Liver (tissue), 9 donors: ENCODE measurements around the gene CYBA. TPM values are rescaled to one million over a fixed set of nuclear protein-coding genes. Genes with fewer than 3 reads are reported as not detected.

Experiments
- DNase-seq: peaks from one replicate; pipeline ENCODE4 v3.0.0-alpha.2; 2017; ENCODE audit warnings: low spot score
- H3K27ac ChIP-seq, 2 donors: one replicate each; pipeline ENCODE4 v1.7.0; 2013; ENCODE audit warnings: inconsistent platforms in 2 of 2, low read length in 2 of 2, control low read depth in 1 of 2, low read depth in 1 of 2, mild to moderate bottlenecking in 1 of 2
- H3K27me3 ChIP-seq, 4 donors: one replicate each; pipeline versions ENCODE4 v1.6.1 to v1.7.0; 2013; ENCODE audit warnings: low read length in 3 of 4, inconsistent platforms in 1 of 4, mild to moderate bottlenecking in 1 of 4, moderate library complexity in 1 of 4; ENCODE audit not compliant: control insufficient read depth in 4 of 4, insufficient read depth in 4 of 4
- H3K36me3 ChIP-seq, 4 donors: one replicate each; pipeline versions ENCODE4 v1.6.1 to v1.7.0; 2013; ENCODE audit warnings: low read length in 3 of 4, mild to moderate bottlenecking in 3 of 4, low read depth in 1 of 4, moderate library complexity in 1 of 4; ENCODE audit not compliant: control insufficient read depth in 4 of 4, insufficient read depth in 3 of 4
- H3K4me1 ChIP-seq, 4 donors: one replicate each; pipeline versions ENCODE4 v1.6.1 to v1.7.0; 2013; ENCODE audit warnings: low read length in 3 of 4, mild to moderate bottlenecking in 3 of 4, moderate library complexity in 1 of 4; ENCODE audit not compliant: control insufficient read depth in 4 of 4, insufficient read depth in 4 of 4
- H3K4me3 ChIP-seq, 3 donors: one replicate each; pipeline versions ENCODE4 v1.6.1 to v1.7.0; 2013; ENCODE audit warnings: low read length in 3 of 3, control low read depth in 1 of 3, low read depth in 1 of 3, mild to moderate bottlenecking in 1 of 3
- H3K9ac ChIP-seq, 2 donors: one replicate each; pipeline ENCODE4 v1.7.0; 2013; ENCODE audit warnings: low read length in 2 of 2, mild to moderate bottlenecking in 2 of 2, moderate library complexity in 2 of 2, control low read depth in 1 of 2, low read depth in 1 of 2
- H3K9me3 ChIP-seq, 4 donors: one replicate each; pipeline versions ENCODE4 v1.6.1 to v1.7.0; 2013; ENCODE audit warnings: low read length in 3 of 4; ENCODE audit not compliant: control insufficient read depth in 4 of 4
- ATF3 ChIP-seq: IDR thresholded peaks from 2 replicates; pipeline ENCODE4 v1.6.1; 2016; ENCODE audit warnings: antibody characterized with exemption
- EGR1 ChIP-seq, 2 donors: IDR thresholded peaks; 2 replicates each; pipeline ENCODE4 v1.6.1; 2016 to 2018; ENCODE audit warnings: antibody characterized with exemption in 2 of 2, low read depth in 2 of 2
- FOXA1 ChIP-seq: IDR thresholded peaks from 2 replicates; pipeline ENCODE4 v1.6.1; 2016; ENCODE audit warnings: antibody characterized with exemption
- HNF4A ChIP-seq, 2 donors: conservative IDR thresholded peaks; 2 replicates each; pipeline ENCODE4 v1.6.1; 2016; ENCODE audit warnings: antibody characterized with exemption in 2 of 2, mild to moderate bottlenecking in 2 of 2
- HNF4G ChIP-seq: IDR thresholded peaks from 2 replicates; pipeline ENCODE4 v1.6.1; 2016; ENCODE audit warnings: antibody characterized with exemption
- JUND ChIP-seq, 2 donors: IDR thresholded peaks; 2 replicates each; pipeline ENCODE4 v1.6.1; 2016; ENCODE audit warnings: antibody characterized with exemption in 2 of 2
- NR2F2 ChIP-seq: IDR thresholded peaks from 2 replicates; pipeline ENCODE4 v1.6.1; 2016; ENCODE audit warnings: antibody characterized with exemption
- RAD21 ChIP-seq, 2 donors: IDR thresholded peaks; 2 replicates each; pipeline ENCODE4 v1.6.1; 2016; ENCODE audit warnings: antibody characterized with exemption in 2 of 2, mild to moderate bottlenecking in 2 of 2
- REST ChIP-seq: IDR thresholded peaks from 2 replicates; pipeline ENCODE4 v1.6.1; 2016; ENCODE audit warnings: antibody characterized with exemption, mild to moderate bottlenecking
- SP1 ChIP-seq: IDR thresholded peaks from 2 replicates; pipeline ENCODE4 v1.6.1; 2018; ENCODE audit warnings: antibody characterized with exemption, mild to moderate bottlenecking
- TAF1 ChIP-seq: conservative IDR thresholded peaks from 2 replicates; pipeline ENCODE4 v1.6.1; 2016; ENCODE audit warnings: antibody characterized with exemption, mild to moderate bottlenecking
- YY1 ChIP-seq: IDR thresholded peaks from 2 replicates; pipeline ENCODE4 v1.6.1; 2016; ENCODE audit warnings: antibody characterized with exemption, mild to moderate bottlenecking
- ZBTB33 ChIP-seq: IDR thresholded peaks from 2 replicates; pipeline ENCODE4 v1.6.1; 2016; ENCODE audit warnings: antibody characterized with exemption
- WGBS: extraction: QIAGEN DNeasy Blood & Tissue Kit; methylation state at CpG from one replicate; pipeline ENCODE4 v1.1.7; 2013; 5-methylcytosine and 5-hydroxymethylcytosine counted together
- polyA plus RNA-seq, 2 donors: library from polyadenylated mRNA; stranded (reverse) in 1 of 2; unstranded in 1 of 2; fragments of 200-250 nt in 1 of 2; fragments of >200 nt in 1 of 2; fragmentation: Nextera tagmentation in 1 of 2; extraction: Ambion mirVana in 1 of 2; gene quantifications; one replicate each; pipeline versions ENCODE4 v1.2.1 to v1.2.3, GENCODE V29; 2013 to 2015
- total RNA-seq, 2 donors: library from RNA; depleted of rRNA; stranded (reverse); fragments of >200 nt; gene quantifications; one replicate each; pipeline ENCODE4 v1.2.3, GENCODE V29; 2014
- donor health status: healthy.
- donor health status: healthy.
- donor health status: healthy.
- donor health status: healthy.
- donor health status: healthy.

The CYBA gene
- total and polyA plus RNA-seq, 4 donors, result 39.0 to 217 (median 52.6) TPM

- no peak for TF ChIP-seq REST
- TF ChIP-seq JUND (IDR thresholded peaks at IDR 0.05), result no peak
- TF ChIP-seq EGR1 (IDR thresholded peaks at IDR 0.05; ENCODE audit: low read depth in 2 of 2), result no peak
- no peak for TF ChIP-seq NR2F2
- TF ChIP-seq HNF4G, result no peak
- TF ChIP-seq RAD21 (IDR thresholded peaks at IDR 0.05), result no peak
- no peak for TF ChIP-seq SP1
- no peak for TF ChIP-seq FOXA1
Measured at GRCh38 chr16:88593910-88594309, 56.9 kb downstream of the CYBA start (continued).

GRCh38 chr16:88593489-88593888 is 57.4 kb downstream of the CYBA start:
- Histone ChIP-seq H3K9ac (no peak overlapping the region), H3K4me1 (peaks cover 0 to 11% (median 10%) of the 10 kb centered on the region in 4 donors), H3K27ac (no peak overlapping the region), H3K27me3 (no peaks in the 10 kb centered on the region), H3K9me3 (no peaks in the 10 kb centered on the region), H3K36me3 (peaks cover 0 to 26% (median 12%) of the 10 kb centered on the region in 4 donors), H3K4me3 (no peak overlapping the region)
- 87% methylated on average over 11 of the region's 11 CpGs for WGBS
- TF ChIP-seq ZBTB33 (no peak), FOXA1 (no peak), TAF1 (no peak), NR2F2 (no peak), JUND (IDR thresholded peaks at IDR 0.05) (no peak), ATF3 (no peak), YY1 (no peak), EGR1 (IDR thresholded peaks at IDR 0.05; ENCODE audit: low read depth in 2 of 2) (no peak), HNF4A (conservative IDR thresholded peaks at IDR 0.05) (no peak)
- no peak for DNase-seq

Other genes starting within 250 kb of the CYBA start
- gene ZFPM1, start 197.8 kb downstream of the CYBA start, total RNA-seq, result 10 to 100 TPM in 1 of 2 donors, 1 to 10 TPM in 1; 5.9 to 12.8 TPM
- gene ZFPM1, start 197.8 kb downstream of the CYBA start, polyA plus RNA-seq, result 1 to 10 TPM in 1 of 2 donors, under 1 TPM in 1; 0.19 to 4.6 TPM
- gene ZC3H18, start 80.7 kb downstream of the CYBA start, total RNA-seq, result 10 to 100 TPM; 10.2 to 10.3 TPM
- gene ZC3H18, start 80.7 kb downstream of the CYBA start, polyA plus RNA-seq, result 10 to 100 TPM; 10.7 to 10.9 TPM
- not detected for gene IL17C, start 12.5 kb downstream of the CYBA start, total RNA-seq
- gene IL17C, start 12.5 kb downstream of the CYBA start, polyA plus RNA-seq, result not detected
- gene MVD, start 12.0 kb upstream of the CYBA start, total RNA-seq, result 10 to 100 TPM; 73.4 to 99.2 TPM
- 10 to 100 TPM; 21.7 to 76.0 TPM for gene MVD, start 12.0 kb upstream of the CYBA start, polyA plus RNA-seq
- under 1 TPM; 0.05 to 0.17 TPM for gene SNAI3, start 35.5 kb upstream of the CYBA start, total RNA-seq
- gene SNAI3, start 35.5 kb upstream of the CYBA start, polyA plus RNA-seq, result under 1 TPM; 0.24 to 0.48 TPM
- 1 to 10 TPM; 7.9 to 9.1 TPM for gene RNF166, start 55.4 kb upstream of the CYBA start, total RNA-seq
- 1 to 10 TPM; 6.5 to 7.3 TPM for gene RNF166, start 55.4 kb upstream of the CYBA start, polyA plus RNA-seq
- 1 to 10 TPM; 7.0 to 8.5 TPM for gene CTU2, start 55.5 kb upstream of the CYBA start, total RNA-seq
- 1 to 10 TPM; 7.2 to 7.7 TPM for gene CTU2, start 55.5 kb upstream of the CYBA start, polyA plus RNA-seq
- 10 to 100 TPM; 59.7 to 74.7 TPM for gene PIEZO1, start 134.2 kb upstream of the CYBA start, total RNA-seq
- 10 to 100 TPM; 15.3 to 58.7 TPM for gene PIEZO1, start 134.2 kb upstream of the CYBA start, polyA plus RNA-seq
- gene CDT1, start 152.7 kb upstream of the CYBA start, total RNA-seq, result 10 to 100 TPM in 1 of 2 donors, under 1 TPM in 1; 0.08 to 37.6 TPM
- 1 to 10 TPM in 1 of 2 donors, under 1 TPM in 1; 0.11 to 1.8 TPM for gene CDT1, start 152.7 kb upstream of the CYBA start, polyA plus RNA-seq
- gene APRT, start 160.9 kb upstream of the CYBA start, total RNA-seq, result 10 to 100 TPM; 27.9 to 35.5 TPM
- 100 to 1,000 TPM; 153 to 160 TPM for gene APRT, start 160.9 kb upstream of the CYBA start, polyA plus RNA-seq
- gene GALNS, start 205.9 kb upstream of the CYBA start, total RNA-seq, result 10 to 100 TPM in 1 of 2 donors, 1 to 10 TPM in 1; 6.8 to 20.6 TPM
- 10 to 100 TPM in 1 of 2 donors, 1 to 10 TPM in 1; 8.5 to 13.0 TPM for gene GALNS, start 205.9 kb upstream of the CYBA start, polyA plus RNA-seq
- 10 to 100 TPM; 16.3 to 22.0 TPM for gene TRAPPC2L, start 206.1 kb upstream of the CYBA start, total RNA-seq
- gene TRAPPC2L, start 206.1 kb upstream of the CYBA start, polyA plus RNA-seq, result 10 to 100 TPM; 22.4 to 59.4 TPM
- under 1 TPM in 1 of 2 donors, not detected in 1; 0.09 TPM for gene PABPN1L, start 215.6 kb upstream of the CYBA start, total RNA-seq
- gene PABPN1L, start 215.6 kb upstream of the CYBA start, polyA plus RNA-seq, result not detected